PC-3 (cell line): ENCODE measurements around the gene ACVR2A.

ENCODE experiments used
- CTCF ChIP-seq: fragments of 300-600 bp; sonication (generic); conservative IDR thresholded peaks from 2 replicates; pipeline ENCODE4 v1.5.1; 2017; ENCODE audit warnings: antibody characterized with exemption, low read depth, mild to moderate bottlenecking, low read length
- EZH2 ChIP-seq: fragments of 300-600 bp; sonication (generic); IDR thresholded peaks from one replicate; pipeline ENCODE4 v1.6.1; 2017; ENCODE audit warnings: antibody characterized with exemption, mild to moderate bottlenecking, low read length; ENCODE audit not compliant: unreplicated experiment

GRCh38 chr2:147933931-147934330 is 89.1 kb downstream of the ACVR2A start:
- no peak for TF ChIP-seq CTCF
- TF ChIP-seq EZH2, result no peak
